Left renal pelvis (tissue), 4 donors: Measurements from ENCODE around the gene ITIH6. TPM values are rescaled to one million over a fixed set of nuclear protein-coding genes. Genes with fewer than 3 reads are reported as not detected.

Source experiments
- DNase-seq, 4 donors: peaks; one replicate each; pipeline ENCODE4 v3.0.0-alpha.2; 2013; ENCODE audit warnings: low read depth in 4 of 4, low spot score in 3 of 4
- polyA plus RNA-seq, 4 donors: library from polyadenylated mRNA; unstranded; fragments of 120-200 nt; gene quantifications; one replicate each; pipeline ENCODE4 v1.2.1, GENCODE V29; 2013; ENCODE audit not compliant: insufficient read length in 4 of 4

The ITIH6 gene
- polyA plus RNA-seq, 4 donors: 0.03 to 0.05 (median 0.04) TPM

- DNase-seq: no peak
Observed at GRCh38 chrX:54715621-54716020, 82.4 kb downstream of the ITIH6 start.

- DNase-seq: no peak
Observed at GRCh38 chrX:54714424-54714823, 83.6 kb downstream of the ITIH6 start.

GRCh38 chrX:54711735-54712134 is 86.3 kb downstream of the ITIH6 start:
- no peak for DNase-seq

DNA sequence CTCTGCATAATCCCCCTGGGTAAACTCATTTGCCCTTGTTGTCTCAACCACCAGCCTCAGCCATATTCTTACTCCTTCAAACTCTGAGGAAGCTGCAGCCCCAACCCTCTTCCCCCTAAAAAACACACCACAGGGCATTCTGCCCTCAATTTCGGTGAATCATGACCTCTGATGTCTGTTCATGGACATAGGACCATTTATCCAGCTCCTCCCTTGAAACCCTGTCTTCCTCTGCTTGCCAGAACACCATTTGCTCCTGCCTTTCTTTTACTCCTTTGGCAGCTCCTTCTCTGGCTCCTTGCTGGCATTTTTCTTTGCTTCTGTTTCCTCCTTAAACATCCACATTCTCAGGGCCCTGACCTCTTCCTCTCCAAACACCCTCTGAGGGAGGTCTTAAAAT is 87.1 kb downstream of the ITIH6 start:
- DNase-seq: no peak

GRCh38 chrX:54708404-54708803 is 89.7 kb downstream of the ITIH6 start:
- DNase-seq: no peak

Other genes with a start within 250 kb of the ITIH6 start
- 100 to 1,000 TPM; 677 to 747 (median 718) TPM for gene MAGED2, start 9.5 kb upstream of the ITIH6 start, polyA plus RNA-seq
- 100 to 1,000 TPM; 107 to 157 (median 121) TPM for gene TRO, start 122.6 kb upstream of the ITIH6 start, polyA plus RNA-seq
- gene PFKFB1, start 195.9 kb upstream of the ITIH6 start, polyA plus RNA-seq: under 1 TPM; 0.27 to 0.78 (median 0.42) TPM
- gene APEX2, start 202.1 kb upstream of the ITIH6 start, polyA plus RNA-seq: 10 to 100 TPM; 13.0 to 17.5 (median 16.3) TPM
- gene ALAS2, start 232.7 kb upstream of the ITIH6 start, polyA plus RNA-seq: 100 to 1,000 TPM in 1 of 4 donors, 10 to 100 TPM in 3; 11.7 to 234 (median 13.0) TPM